Right atrium auricular region (tissue), 2 donors: Measurements from ENCODE around the gene WNK1. TPM values are rescaled to one million over a fixed set of nuclear protein-coding genes. Genes with fewer than 3 reads are reported as not detected.
"Not testable (repeated sequence)": the region's sequence is repeated elsewhere in the genome, so short reads cannot be mapped to it uniquely, and the experiment has no call there.

Experiments
- DNase-seq: peaks from one replicate; pipeline ENCODE4 v3.0.0-alpha.2; 2019; ENCODE audit warnings: low spot score
- H3K27ac ChIP-seq, 2 donors: fragments of 200-600 bp; sonication (generic); 1 replicate in 1 of 2; 2 replicates in 1 of 2; pipeline ENCODE4 v1.5.1; 2016 to 2019
- H3K27me3 ChIP-seq, 2 donors: fragments of 200-600 bp; sonication (generic); one replicate each; pipeline versions ENCODE4 v1.5.1 to v1.6.0; 2017 to 2019
- H3K36me3 ChIP-seq: fragments of 200-600 bp; sonication (generic); one replicate; pipeline ENCODE4 v1.5.1; 2016
- H3K4me1 ChIP-seq, 2 donors: fragments of 200-600 bp; sonication (generic); one replicate each; pipeline versions ENCODE4 v1.5.1 to v1.6.0; 2017 to 2019
- H3K4me3 ChIP-seq, 2 donors: fragments of 200-600 bp; sonication (generic); 1 replicate in 1 of 2; 2 replicates in 1 of 2; pipeline ENCODE4 v1.5.1; 2017 to 2019; ENCODE audit warnings: mild to moderate bottlenecking in 1 of 2, moderate library complexity in 1 of 2
- H3K9me3 ChIP-seq, 2 donors: fragments of 200-600 bp; sonication (generic); one replicate each; pipeline ENCODE4 v1.5.1; 2019
- CTCF ChIP-seq, 2 donors: fragments of 200-600 bp; sonication (generic); IDR thresholded peaks; one replicate each; pipeline ENCODE4 v1.5.1; 2019; ENCODE audit warnings: antibody characterized with exemption in 2 of 2
- total RNA-seq, 2 donors: library from RNA; depleted of rRNA; stranded (reverse); fragments of >200 nt; gene quantifications; one replicate each; pipeline ENCODE4 v1.1.0, GENCODE V29; 2016

The WNK1 gene
- total RNA-seq, 2 donors from 2014 or later: 195 to 215 TPM

- Histone ChIP-seq H3K4me3 (no peak overlapping the region), H3K9me3 (no peaks in the 10 kb centered on the region), H3K36me3 (peaks cover 4% of the 10 kb centered on the region), H3K4me1 (peaks cover 0 to 44% of the 10 kb centered on the region in 2 donors), H3K27ac (no peak overlapping the region), H3K27me3 (no peaks in the 10 kb centered on the region)
- DNase-seq: no peak
- TF ChIP-seq CTCF (IDR thresholded peaks at IDR 0.05): no peak
These were observed 58.5 kb downstream of the WNK1 start for GRCh38 chr12:810671-811415.

GRCh38 chr12:812950-813349, 60.6 kb downstream of the WNK1 start:
- H3K4me1 ChIP-seq: peaks cover 0 to 32% of the 10 kb centered on the region in 2 donors
- no peaks in the 10 kb centered on the region for H3K27me3 ChIP-seq
- no peak overlapping the region for H3K27ac ChIP-seq
- peaks cover 12% of the 10 kb centered on the region for H3K36me3 ChIP-seq
- no peak for TF ChIP-seq CTCF (IDR thresholded peaks at IDR 0.05)
- no peaks in the 10 kb centered on the region for H3K9me3 ChIP-seq
- H3K4me3 ChIP-seq: no peak overlapping the region
- DNase-seq: no peak

GRCh38 chr12:817456-817855, 65.1 kb downstream of the WNK1 start:
- not testable (repeated sequence) for H3K27me3 ChIP-seq, H3K9me3 ChIP-seq, DNase-seq, H3K27ac ChIP-seq, H3K4me3 ChIP-seq
- Histone ChIP-seq H3K4me1 (peaks cover 0 to 24% of the 10 kb centered on the region in 2 donors), H3K36me3 (peaks cover 12% of the 10 kb centered on the region)

- H3K27ac ChIP-seq: peak overlapping the region; percentile 3 to 17
- H3K4me3 ChIP-seq: no peak overlapping the region
- TF ChIP-seq CTCF (IDR thresholded peaks at IDR 0.05): no peak
- no peaks in the 10 kb centered on the region for H3K27me3 ChIP-seq
- H3K4me1 ChIP-seq: peaks cover 0 to 22% of the 10 kb centered on the region in 2 donors
- H3K36me3 ChIP-seq: peaks cover 12% of the 10 kb centered on the region
- DNase-seq: no peak
- no peaks in the 10 kb centered on the region for H3K9me3 ChIP-seq
These were observed 65.7 kb downstream of the WNK1 start for GRCh38 chr12:817941-818600.

GRCh38 chr12:818733-819132, 66.4 kb downstream of the WNK1 start:
- Histone ChIP-seq H3K4me1 (peaks cover 0 to 22% of the 10 kb centered on the region in 2 donors), H3K27me3 (no peaks in the 10 kb centered on the region), H3K36me3 (peaks cover 11% of the 10 kb centered on the region), H3K27ac (peak overlapping the region; percentile 3 to 17), H3K9me3 (peaks cover 0 to 4% of the 10 kb centered on the region in 2 donors), H3K4me3 (no peak overlapping the region)
- DNase-seq: no peak
- TF ChIP-seq CTCF (IDR thresholded peaks at IDR 0.05): no peak

GRCh38 chr12:820336-820735, 68.0 kb downstream of the WNK1 start:
- H3K9me3 ChIP-seq: peaks cover 0 to 4% of the 10 kb centered on the region in 2 donors

More at GRCh38 chr12:820336-820735, 68.0 kb downstream of the WNK1 start:
- Histone ChIP-seq H3K36me3 (peaks cover 8% of the 10 kb centered on the region), H3K27me3 (no peaks in the 10 kb centered on the region), H3K27ac (no peak overlapping the region), H3K4me3 (no peak overlapping the region), H3K4me1 (peaks cover 0 to 22% of the 10 kb centered on the region in 2 donors)
- DNase-seq: no peak
- TF ChIP-seq CTCF (IDR thresholded peaks at IDR 0.05): no peak
